ENCODE measurements around the gene ZNF141. TPM values are rescaled to one million over a fixed set of nuclear protein-coding genes. Genes with fewer than 3 reads are reported as not detected.

The ZNF141 gene
- 3.9 and 4.7 TPM in 2 replicates for total RNA-seq

DNA sequence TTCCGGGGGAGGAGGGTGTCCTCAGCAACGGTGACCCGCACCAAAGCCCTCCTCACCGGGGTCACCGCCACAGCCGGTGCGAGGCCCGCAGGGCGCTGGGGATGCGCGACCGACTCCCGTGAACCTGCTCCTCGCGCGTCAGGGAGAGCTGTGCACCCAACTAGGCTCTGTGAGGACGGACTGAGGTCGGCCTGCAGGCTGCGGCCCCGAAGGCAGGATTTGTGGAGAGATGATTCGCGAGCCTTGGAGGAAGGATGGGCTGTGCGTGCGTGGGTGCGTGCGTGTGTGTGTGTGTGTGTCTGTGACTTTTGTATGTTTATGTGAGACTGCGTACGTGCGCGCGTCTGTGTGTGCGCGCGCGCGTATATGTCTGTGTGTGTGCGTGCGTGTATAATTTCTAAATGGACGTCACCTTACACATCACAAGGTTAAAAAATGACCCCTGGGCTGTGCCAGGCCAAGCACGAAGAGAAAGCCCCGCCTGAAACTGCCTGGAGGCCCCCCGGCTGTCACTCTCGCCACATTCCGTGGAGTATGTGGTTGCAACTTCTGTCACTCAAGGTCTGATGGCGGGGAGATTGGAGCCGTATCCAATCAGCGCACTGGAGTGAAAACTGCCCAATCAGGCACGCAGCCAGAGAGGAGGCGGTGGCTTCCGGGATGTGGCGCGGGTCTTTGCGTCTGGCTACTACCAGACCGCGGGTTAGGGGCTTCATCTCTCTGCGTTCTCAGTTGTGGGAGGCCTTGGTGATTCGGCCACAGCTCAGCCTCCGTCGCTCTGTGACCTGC lies at the start of gene ZNF141:
TSS of gene ZNF141 (plus strand) at position 672 of the 789 bp plus-strand sequence. CDS start 170 bp downstream, outside the sequence.

GRCh38 chr4:304969-305680 lies 32.5 kb upstream of the ZNF141 start, which contains the start of gene ZNF732:
Gene ZNF732 (minus strand): TSS chr4:305474. CDS start chr4:305310, 164 bp downstream.

Other genes starting within 250 kb of the ZNF141 start
- gene ZNF718, start 213.3 kb upstream of the ZNF141 start, total RNA-seq, result 2.4 and 2.9 TPM in 2 replicates
- 1.0 and 1.2 TPM in 2 replicates for gene ZNF732, start 32.3 kb upstream of the ZNF141 start, total RNA-seq
- gene ZNF721, start 161.3 kb downstream of the ZNF141 start, total RNA-seq, result 7.9 and 13.2 TPM in 2 replicates
- 21.0 and 27.7 TPM in 2 replicates for gene PIGG, start 161.4 kb downstream of the ZNF141 start, total RNA-seq
- gene TMEM271, start 238.5 kb downstream of the ZNF141 start, total RNA-seq, result not detected in 2 replicates